ENCODE results near the gene HSD17B14. TPM values are rescaled to one million over a fixed set of nuclear protein-coding genes. Genes with fewer than 3 reads are reported as not detected.
A peak's percentile ranks its signal among the peaks of the same experiment; 100 is the strongest.

Gene HSD17B14
- total and polyA plus RNA-seq, 9 of the 15 experiments (the other 6 are each of a cell fraction or from before 2014, with no cell fraction given), result 0.16 TPM; not detected in 8

- Histone ChIP-seq H2AFZ (ENCODE audit: low read depth, low read length) (peak within 1 kb of the TSS; percentile 74), H3K9me1 (ENCODE audit: control insufficient read depth, insufficient read depth, low read length) (no peaks in the 10 kb centered on the region), H3K4me2 (ENCODE audit: insufficient read depth, low read length) (peak within 1 kb of the TSS; percentile 79), H3K79me2 (ENCODE audit: control insufficient read depth, insufficient read depth, low read length) (peaks cover 12% of the 10 kb centered on the region), H3K27ac (ENCODE audit: extremely low read depth, low read depth, low read length) (peak within 1 kb of the TSS; percentile 44; the same call in 2 of the 3 replicates), H3K4me3 (peak within 1 kb of the TSS; percentile 17), H3K9me3 (replicated peaks; ENCODE audit: control insufficient read depth, insufficient read depth, low read depth, low read length) (no peaks in the 10 kb centered on the region), H3K36me3 (ENCODE audit: control insufficient read depth, insufficient read depth, low read length) (peaks cover 2% of the 10 kb centered on the region; the same call in 2 of the 3 replicates), H4K20me1 (replicated peaks; ENCODE audit: control insufficient read depth, insufficient read depth, low read length) (peaks cover 10% of the 10 kb centered on the region), H3K9ac (ENCODE audit: insufficient read depth in 1 of 2, low read depth in 2 of 2, low read length in 2 of 2) (peak within 1 kb of the TSS; percentile 56 to 91), H3K27me3 (ENCODE audit: control insufficient read depth in 2 of 2, insufficient read depth in 2 of 2, low read length in 2 of 2) (no peaks in the 10 kb centered on the region), H3K4me1 (replicated peaks in 1 of 2; ENCODE audit: control insufficient read depth in 2 of 2, insufficient read depth in 2 of 2, low read length in 2 of 2) (peaks cover 28 to 51% of the 10 kb centered on the region in 2 experiments)
- TSS peak; percentile 96 for BruUV-seq (replicated peaks)
- DNase-seq (ENCODE audit: extremely low read depth in 1 of 4, low spot score in 3 of 4) (peak; percentile 41 to 64 (median 62)), FAIRE-seq (peak; percentile 11), ATAC-seq (no peak)
- intact Hi-C loops (cut with micrococcal nuclease), result no loop called here
- in situ Hi-C loops (cut with MboI), result no loop called here
- 55% methylated on average over 5 of the region's 11 CpGs for WGBS (ENCODE audit: insufficient coverage, low coverage, missing lambda C conversion rate)
- ChIA-PET POLR2A (interaction anchor here (0.6 kb wide), 1 partner anchor 194 kb away, joined by 4 read pairs; no protein-coding TSS in a partner anchor), CTCF (ENCODE audit: low intra/inter-chr PET ratio) (no interaction called here)
- TF ChIP-seq EP400 (IDR thresholded peaks at IDR 0.05) (peak; percentile 49), DPF2 (IDR thresholded peaks at IDR 0.05) (peak; percentile 80), CCNT2 (IDR thresholded peaks at IDR 0.05; ENCODE audit: borderline replicate concordance, extremely low read depth, insufficient read length, low read depth, low read length) (no peak), ZNF146 (CRISPR knock-in tag; IDR thresholded peaks at IDR 0.05; ENCODE audit: unreplicated experiment) (no peak), RREB1 (CRISPR knock-in tag; IDR thresholded peaks at IDR 0.05) (no peak), HDAC8 (tag; IDR thresholded peaks at IDR 0.05) (no peak), TFE3 (CRISPR knock-in tag; IDR thresholded peaks at IDR 0.05) (no peak), SMARCB1 (IDR thresholded peaks at IDR 0.05; ENCODE audit: insufficient read length, low read depth) (no peak), ATF1 (CRISPR knock-in tag; IDR thresholded peaks at IDR 0.05) (no peak), ATF1 (tag; IDR thresholded peaks at IDR 0.05) (no peak), TEAD1 (CRISPR knock-in tag; IDR thresholded peaks at IDR 0.05) (no peak), CREBBP (IDR thresholded peaks at IDR 0.05; ENCODE audit: low read depth, low read length) (no peak), ZNF354B (CRISPR knock-in tag; IDR thresholded peaks at IDR 0.05) (no peak), ZNF707 (CRISPR knock-in tag; conservative IDR thresholded peaks at IDR 0.05) (no peak), SMARCA4 (IDR thresholded peaks at IDR 0.05) (peak; percentile 78), KDM1A (IDR thresholded peaks at IDR 0.05) (peak; percentile 6 to 32; a peak in 1 of 4 replicates), RAD51 (IDR thresholded peaks at IDR 0.05; ENCODE audit: borderline replicate concordance, low read depth) (no peak)
These were observed 32.0 kb upstream of the HSD17B14 start, which contains the start of gene PLEKHA4 for GRCh38 chr19:48868114-48868886. PLEKHA4 (minus strand) TSS chr19:48868617; CDS start chr19:48867620, 997 bp downstream.

Measured in K562 (cell line).